Stimulated activated naive CD8-positive, alpha-beta T cell treated with anti-CD3 and anti-CD28 coated beads, Interleukin-15, Interleukin-2, amounts not matched to agents 100 U/mL and 50 U/mL, for 24 hours (primary cell): Measurements from ENCODE around the gene TSGA10.
A peak's percentile ranks its signal among the peaks of the same experiment; 100 is the strongest.
"Not testable (repeated sequence)": the region's sequence is repeated elsewhere in the genome, so short reads cannot be mapped to it uniquely, and the experiment has no call there.

ENCODE experiments used
- ATAC-seq: fragments of 150-1000 bp; cut with Tn5 transposase; one replicate; pipeline ENCODE4 v1.10.0; 2021
- DNase-seq: peaks from one replicate; pipeline ENCODE4 v3.0.0; 2021

The TSGA10 gene

GRCh38 chr2:99153921-99154604 lies 679 bp downstream of the TSGA10 start:
- DNase-seq (no peak), ATAC-seq (no peak)

- DNase-seq: no peak
- ATAC-seq: no peak
These were observed 2.4 kb downstream of the TSGA10 start for GRCh38 chr2:99152199-99152895.

GRCh38 chr2:99150706-99151105 lies 4.0 kb downstream of the TSGA10 start:
- no peak for ATAC-seq
- DNase-seq: no peak

GRCh38 chr2:99141110-99142108 lies 13.3 kb downstream of the TSGA10 start, which contains the start of gene C2orf15:
Gene C2orf15, plus strand, starts transcription at chr2:99141707. Its CDS starts 8,852 bp downstream, at chr2:99150559.
- ATAC-seq (peak; percentile 96), DNase-seq (peak; percentile 97)

GRCh38 chr2:99140860-99141109 lies 14.0 kb downstream of the TSGA10 start:
- ATAC-seq (peak; percentile 30), DNase-seq (no peak)

GRCh38 chr2:99140056-99140859 lies 14.5 kb downstream of the TSGA10 start:
- DNase-seq (no peak), ATAC-seq (no peak)

- ATAC-seq (no peak), DNase-seq (no peak)
These were observed 15.7 kb downstream of the TSGA10 start for GRCh38 chr2:99139003-99139402.

GRCh38 chr2:99135044-99135556 lies 19.6 kb downstream of the TSGA10 start:
- ATAC-seq, DNase-seq: not testable (repeated sequence)

- DNase-seq: no peak
- no peak for ATAC-seq
These were observed 26.8 kb downstream of the TSGA10 start for GRCh38 chr2:99127981-99128380.

GRCh38 chr2:99112617-99113016 lies 42.1 kb downstream of the TSGA10 start:
- ATAC-seq (no peak), DNase-seq (no peak)

GRCh38 chr2:99111945-99112344 lies 42.8 kb downstream of the TSGA10 start:
- ATAC-seq: no peak
- DNase-seq: no peak

- ATAC-seq: no peak
- no peak for DNase-seq
These were observed 43.5 kb downstream of the TSGA10 start for GRCh38 chr2:99111236-99111635.

- ATAC-seq (no peak), DNase-seq (no peak)
These were observed 47.8 kb downstream of the TSGA10 start for GRCh38 chr2:99106913-99107312.

- ATAC-seq: no peak
- no peak for DNase-seq
These were observed 50.7 kb downstream of the TSGA10 start for GRCh38 chr2:99104006-99104405.

GRCh38 chr2:99101697-99102096 lies 53.0 kb downstream of the TSGA10 start:
- ATAC-seq: no peak
- no peak for DNase-seq

GRCh38 chr2:99096728-99097127 lies 58.0 kb downstream of the TSGA10 start:
- peak; percentile 57 for ATAC-seq
- DNase-seq: no peak

- ATAC-seq (no peak), DNase-seq (no peak)
These were observed 66.7 kb downstream of the TSGA10 start for GRCh38 chr2:99088017-99088416.

GRCh38 chr2:99086385-99086784 lies 68.4 kb downstream of the TSGA10 start:
- DNase-seq (no peak), ATAC-seq (no peak)

- DNase-seq (no peak), ATAC-seq (no peak)
These were observed 69.3 kb downstream of the TSGA10 start for GRCh38 chr2:99085421-99085820.

- DNase-seq (no peak), ATAC-seq (no peak)
These were observed 70.5 kb downstream of the TSGA10 start for GRCh38 chr2:99084256-99084655.

- DNase-seq (no peak), ATAC-seq (no peak)
These were observed 72.9 kb downstream of the TSGA10 start for GRCh38 chr2:99081891-99082290.

GRCh38 chr2:99079226-99079625 lies 75.5 kb downstream of the TSGA10 start:
- no peak for DNase-seq
- no peak for ATAC-seq
